Body of pancreas (tissue), 4 donors: ENCODE results near the gene HSD3B7. TPM values are rescaled to one million over a fixed set of nuclear protein-coding genes. Genes with fewer than 3 reads are reported as not detected.

Source experiments
- ATAC-seq: fragments of 150-250 bp; one replicate; pipeline ENCODE4 v1.9.1; 2016
- DNase-seq, 4 donors: peaks; one replicate each; pipeline ENCODE4 v3.0.0-alpha.2; 2019
- H3K27ac ChIP-seq, 4 donors: fragments of 200-600 bp; sonication (generic); 1 replicate in 3 of 4; 2 replicates in 1 of 4; pipeline versions ENCODE4 v1.5.1 to v1.6.1; 2016 to 2019; ENCODE audit warnings: mild to moderate bottlenecking in 1 of 4, mixed read lengths in 1 of 4, moderate library complexity in 1 of 4
- H3K27me3 ChIP-seq, 2 donors: fragments of 200-600 bp; sonication (generic); one replicate each; pipeline ENCODE4 v1.6.0; 2016; ENCODE audit warnings: mild to moderate bottlenecking in 1 of 2
- H3K36me3 ChIP-seq, 2 donors: fragments of 200-600 bp; sonication (generic); replicated peaks in 1 of 2; 2 replicates each; pipeline ENCODE4 v1.5.1; 2016; ENCODE audit warnings: low read depth in 2 of 2; ENCODE audit not compliant: insufficient read depth in 1 of 2
- H3K4me1 ChIP-seq: fragments of 200-600 bp; sonication (generic); one replicate; pipeline ENCODE4 v1.6.0; 2016
- H3K4me3 ChIP-seq, 2 donors: fragments of 200-600 bp; sonication (generic); 1 replicate in 1 of 2; 2 replicates in 1 of 2; pipeline ENCODE4 v1.5.1; 2016 to 2019
- H3K9me3 ChIP-seq, 3 donors: fragments of 200-600 bp; sonication (generic); 1 replicate in 2 of 3; 2 replicates in 1 of 3; pipeline ENCODE4 v1.5.1; 2016
- CTCF ChIP-seq, 7 experiments: fragments of 450-650 bp in 4 of 7; fragments of 200-600 bp in 3 of 7; sonication (generic) in 3 of 7; IDR thresholded peaks; one replicate each; pipeline ENCODE4 v1.5.1; 2016 to 2019; ENCODE audit warnings: antibody characterized with exemption in 7 of 7
- POLR2A ChIP-seq, 3 donors: fragments of 450-650 bp; IDR thresholded peaks; one replicate each; pipeline ENCODE4 v1.6.1; 2016; ENCODE audit warnings: antibody characterized with exemption in 3 of 3, mild to moderate bottlenecking in 2 of 3
- WGBS, 2 donors: methylation state at CpG; one replicate each; pipeline ENCODE4 v1.1.5; 2017; 5-methylcytosine and 5-hydroxymethylcytosine counted together
- intact Hi-C: fragments of 100-400 bp; cut with DNase I; formaldehyde crosslinking; loops from one replicate; pipeline ENCODE4 v1.15.1; 2023
- total RNA-seq, 2 donors: library from RNA; depleted of rRNA; stranded (reverse); fragments of >200 nt; gene quantifications; one replicate each; pipeline ENCODE4 v1.1.0, GENCODE V29; 2016

HSD3B7 gene
- total RNA-seq, 2 donors from 2014 or later: 20.5 to 21.4 TPM

DNA sequence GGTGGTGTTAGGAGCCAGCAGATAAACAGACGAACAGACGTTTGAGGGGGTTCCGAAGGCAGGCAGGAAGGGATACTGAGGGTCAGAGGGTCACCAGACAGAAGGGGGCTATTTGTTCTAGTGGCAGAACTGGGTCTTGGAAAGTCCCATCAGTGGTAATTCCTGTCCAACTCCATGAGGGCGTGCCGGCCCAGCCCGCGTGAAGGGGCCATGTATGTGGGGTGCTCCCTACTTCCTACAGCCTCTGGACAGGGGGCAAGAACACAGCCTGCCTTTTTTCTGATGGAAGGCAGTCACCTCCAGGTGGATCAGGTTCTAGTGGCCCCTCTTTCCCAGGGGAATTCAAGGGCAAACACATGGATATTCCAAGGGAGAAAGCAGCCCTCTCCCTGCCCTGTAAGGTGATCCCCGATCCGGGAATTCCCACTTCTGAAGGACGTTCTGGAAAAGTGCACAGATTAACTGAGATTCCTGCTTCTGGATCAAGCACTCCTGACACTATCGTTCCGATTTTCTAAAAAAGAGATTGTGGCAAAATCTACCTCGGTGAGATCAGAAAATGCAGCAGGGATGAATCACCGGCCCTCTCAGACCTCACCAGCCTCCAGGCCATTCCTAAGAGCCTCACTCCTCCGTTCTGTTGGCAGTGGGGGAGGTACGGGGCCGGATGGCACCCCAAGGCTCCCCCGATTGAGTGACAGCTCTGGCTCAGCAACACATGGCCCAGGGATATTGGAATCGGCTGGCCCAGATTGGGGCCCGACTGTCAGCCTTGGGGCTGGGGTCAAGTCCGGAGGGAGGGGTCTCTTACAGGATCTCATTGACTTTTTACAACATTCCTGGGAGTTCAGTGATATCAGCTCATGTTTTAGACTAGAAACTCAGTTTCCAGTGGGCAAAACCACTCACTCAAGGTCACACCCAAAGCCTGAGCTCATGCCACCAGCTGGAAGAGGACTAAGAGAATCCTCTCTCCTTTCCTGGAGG, 13.0 kb downstream of the HSD3B7 start:
- peak overlapping the region in 2 of 4 donors; percentile 55 to 81 for H3K27ac ChIP-seq
- no peak for TF ChIP-seq POLR2A (IDR thresholded peaks at IDR 0.05)
- TF ChIP-seq CTCF (IDR thresholded peaks at IDR 0.05): no peak
- H3K27me3 ChIP-seq: no peaks in the 10 kb centered on the region
- no peak for DNase-seq
- no peaks in the 10 kb centered on the region for H3K9me3 ChIP-seq
- no peak for ATAC-seq
- no peak overlapping the region for H3K4me3 ChIP-seq
- 62 to 65% methylated on average over 13 to 21 of the region's 21 CpGs for WGBS, 2 donors
- H3K36me3 ChIP-seq: no peaks in the 10 kb centered on the region
- H3K4me1 ChIP-seq: peaks cover 34% of the 10 kb centered on the region
- intact Hi-C loops: no loop called here

GRCh38 chr16:30998852-30999761, 14.1 kb downstream of the HSD3B7 start:
- TF ChIP-seq CTCF (IDR thresholded peaks at IDR 0.05) (no peak), POLR2A (IDR thresholded peaks at IDR 0.05) (no peak)
- Histone ChIP-seq H3K27me3 (no peaks in the 10 kb centered on the region), H3K36me3 (no peaks in the 10 kb centered on the region), H3K27ac (peak overlapping the region in 2 of 4 donors; percentile 55 to 81), H3K4me1 (peaks cover 34% of the 10 kb centered on the region), H3K9me3 (no peaks in the 10 kb centered on the region), H3K4me3 (no peak overlapping the region)
- ATAC-seq: no peak
- intact Hi-C loops: no loop called here
- 50 to 63% methylated on average over 6 of the region's 6 CpGs for WGBS, 2 donors
- no peak for DNase-seq

GRCh38 chr16:31000671-31001382, 15.8 kb downstream of the HSD3B7 start:
- H3K27me3 ChIP-seq: no peaks in the 10 kb centered on the region
- DNase-seq (no peak), ATAC-seq (no peak)
- peaks cover 34% of the 10 kb centered on the region for H3K4me1 ChIP-seq
- H3K27ac ChIP-seq: no peak overlapping the region
- H3K9me3 ChIP-seq: no peaks in the 10 kb centered on the region
- 83 to 85% methylated on average over 18 to 19 of the region's 19 CpGs for WGBS, 2 donors
- no peak overlapping the region for H3K4me3 ChIP-seq
- TF ChIP-seq POLR2A (IDR thresholded peaks at IDR 0.05) (no peak), CTCF (IDR thresholded peaks at IDR 0.05) (no peak)
- no peaks in the 10 kb centered on the region for H3K36me3 ChIP-seq
- intact Hi-C loops: no loop called here

GRCh38 chr16:31001507-31002249, 16.7 kb downstream of the HSD3B7 start:
- H3K27ac ChIP-seq: no peak overlapping the region
- intact Hi-C loops: no loop called here
- H3K4me3 ChIP-seq: no peak overlapping the region
- no peaks in the 10 kb centered on the region for H3K9me3 ChIP-seq
- DNase-seq: no peak
- WGBS, 2 donors: 35 to 65% methylated on average over 5 to 16 of the region's 16 CpGs
- peak; percentile 8 for ATAC-seq
- peaks cover 29% of the 10 kb centered on the region for H3K4me1 ChIP-seq
- TF ChIP-seq CTCF (IDR thresholded peaks at IDR 0.05) (no peak), POLR2A (IDR thresholded peaks at IDR 0.05) (no peak)
- H3K27me3 ChIP-seq: no peaks in the 10 kb centered on the region
- no peaks in the 10 kb centered on the region for H3K36me3 ChIP-seq
